ENCODE measurements around the gene S100A5.
"Not testable (repeated sequence)": the region's sequence is repeated elsewhere in the genome, so short reads cannot be mapped to it uniquely, and the experiment has no call there.

S100A5 gene

DNA sequence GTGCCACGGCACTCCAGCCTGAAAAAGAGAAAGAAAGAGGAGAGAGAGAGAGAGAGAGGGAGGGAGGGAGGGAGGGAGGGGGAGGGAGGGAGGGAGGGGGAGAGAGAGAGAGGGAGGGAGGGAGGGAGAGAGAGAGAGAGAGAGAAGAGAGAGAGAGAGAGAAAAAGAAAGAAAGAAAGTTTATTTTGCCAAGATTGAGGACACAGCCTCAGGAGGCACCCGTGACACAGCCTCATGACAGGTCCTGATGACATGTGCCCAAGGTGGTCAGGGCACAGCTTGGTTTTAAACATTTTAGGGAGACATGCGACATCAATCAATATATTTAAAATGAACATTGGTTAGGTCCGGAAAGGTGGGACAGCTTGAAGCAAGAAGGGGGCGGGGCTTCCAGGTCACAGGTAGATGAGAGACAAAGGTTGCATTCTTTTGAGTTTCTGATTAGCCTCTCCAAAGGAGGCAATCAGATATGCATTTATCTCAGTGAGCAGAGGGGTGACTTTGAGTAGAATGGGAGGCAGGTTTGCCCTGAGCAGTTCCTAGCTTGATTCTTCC is 20.5 kb downstream of the S100A5 start:
- H3K4me3 ChIP-seq (ENCODE audit: control insufficient read depth in 1 of 7, extremely low read depth in 1 of 7, insufficient read depth in 4 of 7, low read depth in 2 of 7, low read length in 6 of 7); H3K9me3 ChIP-seq (ENCODE audit: control extremely low read depth in 1 of 5, control insufficient read depth in 4 of 5, insufficient read depth in 2 of 5, low read depth in 1 of 5, low read length in 4 of 5); H3K27me3 ChIP-seq (replicated peaks in 2 of 5; ENCODE audit: control insufficient read depth in 4 of 5, insufficient read depth in 5 of 5, low read length in 4 of 5); H3K27ac ChIP-seq (ENCODE audit: insufficient read depth in 1 of 2, low read depth in 1 of 2, low read length in 2 of 2, poor library complexity in 1 of 2, severe bottlenecking in 2 of 2); POLR2A ChIA-PET; H3K36me3 ChIP-seq (ENCODE audit: control insufficient read depth in 4 of 4, insufficient read depth in 4 of 4, low read length in 3 of 4); DNase-seq: not testable (repeated sequence)
- WGBS (ENCODE audit: insufficient coverage), result 100% methylated on average over 1 of the region's 5 CpGs
- CTCF ChIA-PET, result interaction anchor here (0.9 to 3.4 kb wide), 11 partner anchors 9 to 166 kb away, joined by 3 to 19 read pairs (median 7); partner anchors contain the start of genes S100A13 and S100A6
- H3K4me1 ChIP-seq (ENCODE audit: control extremely low read depth in 1 of 4, control insufficient read depth in 4 of 4, insufficient read depth in 4 of 4, low read length in 3 of 4), result peaks cover 0 to 30% (median 16%) of the 10 kb centered on the region in 4 experiments

DNA sequence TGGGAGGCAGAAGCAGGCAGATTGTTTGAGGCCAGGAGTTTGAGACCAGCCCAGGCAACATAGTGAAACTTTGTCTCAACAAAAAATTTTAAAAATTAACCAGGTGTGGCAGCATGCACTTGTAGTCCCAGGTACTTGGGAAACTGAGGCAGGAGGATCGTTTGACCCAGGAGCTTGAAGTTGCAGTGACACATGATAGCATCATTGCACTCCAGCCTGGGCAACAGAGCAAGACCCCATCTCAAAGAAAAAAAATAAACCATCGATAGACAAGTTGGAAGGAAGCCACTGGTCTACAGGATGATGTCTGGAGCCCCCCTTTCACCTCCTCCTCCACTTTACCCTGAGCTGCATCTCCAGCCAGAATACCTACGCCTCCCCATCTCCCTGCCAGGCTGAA is 21.5 kb downstream of the S100A5 start:
- 96% methylated on average over 3 of the region's 3 CpGs for WGBS (ENCODE audit: insufficient coverage)
- no peaks in the 10 kb centered on the region for H3K9me3 ChIP-seq (ENCODE audit: control extremely low read depth in 1 of 5, control insufficient read depth in 4 of 5, insufficient read depth in 2 of 5, low read depth in 1 of 5, low read length in 4 of 5)
- H3K4me3 ChIP-seq (ENCODE audit: control insufficient read depth in 1 of 7, extremely low read depth in 1 of 7, insufficient read depth in 4 of 7, low read depth in 2 of 7, low read length in 6 of 7), result no peak overlapping the region
- no peak overlapping the region for H3K27ac ChIP-seq (ENCODE audit: insufficient read depth in 1 of 2, low read depth in 1 of 2, low read length in 2 of 2, poor library complexity in 1 of 2, severe bottlenecking in 2 of 2)
- peaks cover 0 to 31% (median 17%) of the 10 kb centered on the region in 4 experiments for H3K4me1 ChIP-seq (ENCODE audit: control extremely low read depth in 1 of 4, control insufficient read depth in 4 of 4, insufficient read depth in 4 of 4, low read length in 3 of 4)
- H3K27me3 ChIP-seq (replicated peaks in 2 of 5; ENCODE audit: control insufficient read depth in 4 of 5, insufficient read depth in 5 of 5, low read length in 4 of 5), result no peaks in the 10 kb centered on the region
- ChIA-PET POLR2A (no interaction called here), CTCF (interaction anchor here (0.8 to 3.4 kb wide), 5 partner anchors 8 to 53 kb away, joined by 3 to 15 read pairs (median 13); partner anchors contain the start of gene S100A6)
- no peak for DNase-seq
- H3K36me3 ChIP-seq (ENCODE audit: control insufficient read depth in 4 of 4, insufficient read depth in 4 of 4, low read length in 3 of 4), result no peaks in the 10 kb centered on the region

DNA sequence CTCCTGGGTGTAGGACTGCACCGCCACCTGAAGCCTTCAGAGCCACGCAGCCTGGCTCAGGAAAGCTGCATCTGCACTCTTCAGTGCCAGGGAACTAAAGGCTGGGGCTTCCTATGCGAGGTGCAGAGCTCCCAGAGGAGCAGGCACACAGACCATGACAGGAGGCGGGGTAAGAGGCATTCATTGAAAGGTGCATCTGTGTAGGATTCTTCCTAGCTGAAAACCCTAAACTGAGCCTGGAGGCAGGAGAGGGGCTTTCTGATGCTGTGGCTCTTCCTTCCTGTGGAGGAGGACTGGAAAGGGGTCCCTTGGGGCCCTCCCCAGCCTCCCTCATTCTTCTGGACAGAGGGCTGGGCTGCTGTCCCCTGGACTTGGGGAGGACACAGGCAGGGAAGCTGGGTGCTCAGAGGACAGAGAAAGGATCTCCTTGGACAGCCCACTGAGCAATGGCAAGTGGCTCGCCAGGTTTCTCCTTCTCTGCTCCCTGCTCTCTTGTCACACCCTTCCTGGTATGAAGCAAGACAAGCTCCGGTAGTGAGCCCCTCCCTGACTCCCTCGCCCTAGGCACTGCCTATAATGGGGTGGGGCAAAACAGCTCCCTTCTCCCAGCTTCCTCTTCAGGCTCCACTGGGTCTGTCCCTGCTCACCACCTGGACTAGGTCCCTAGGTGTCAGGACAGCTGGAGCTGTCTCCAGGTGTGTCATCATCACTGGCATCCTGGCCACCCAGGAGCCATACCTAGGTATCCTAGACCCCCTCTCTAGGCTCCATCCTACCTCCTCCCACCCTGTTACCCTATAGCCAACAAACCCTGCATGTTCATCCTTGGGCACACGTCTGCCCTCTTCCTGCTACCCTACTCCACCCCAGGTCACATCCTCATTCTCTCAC is 25.0 kb downstream of the S100A5 start:
- WGBS (ENCODE audit: insufficient coverage), result 42% methylated on average over 6 of the region's 8 CpGs
- Histone ChIP-seq H3K36me3 (ENCODE audit: control insufficient read depth in 4 of 4, insufficient read depth in 4 of 4, low read length in 3 of 4) (no peaks in the 10 kb centered on the region), H3K27me3 (replicated peaks in 2 of 5; ENCODE audit: control insufficient read depth in 4 of 5, insufficient read depth in 5 of 5, low read length in 4 of 5) (no peaks in the 10 kb centered on the region), H3K27ac (ENCODE audit: insufficient read depth in 1 of 2, low read depth in 1 of 2, low read length in 2 of 2, poor library complexity in 1 of 2, severe bottlenecking in 2 of 2) (no peak overlapping the region), H3K4me3 (ENCODE audit: control insufficient read depth in 1 of 7, extremely low read depth in 1 of 7, insufficient read depth in 4 of 7, low read depth in 2 of 7, low read length in 6 of 7) (no peak overlapping the region), H3K9me3 (ENCODE audit: control extremely low read depth in 1 of 5, control insufficient read depth in 4 of 5, insufficient read depth in 2 of 5, low read depth in 1 of 5, low read length in 4 of 5) (no peaks in the 10 kb centered on the region), H3K4me1 (ENCODE audit: control extremely low read depth in 1 of 4, control insufficient read depth in 4 of 4, insufficient read depth in 4 of 4, low read length in 3 of 4) (peaks cover 0 to 31% (median 20%) of the 10 kb centered on the region in 4 experiments)
- POLR2A ChIA-PET, result interaction anchor here (0.9 kb wide), 1 partner anchor 9 kb away, joined by 4 read pairs; no protein-coding TSS in a partner anchor
- no peak for DNase-seq
- CTCF ChIA-PET, result interaction anchor here (0.6 to 6.2 kb wide), 13 partner anchors 10 to 163 kb away, joined by 3 to 51 read pairs (median 4); partner anchors contain the start of genes S100A5 and S100A6

DNA sequence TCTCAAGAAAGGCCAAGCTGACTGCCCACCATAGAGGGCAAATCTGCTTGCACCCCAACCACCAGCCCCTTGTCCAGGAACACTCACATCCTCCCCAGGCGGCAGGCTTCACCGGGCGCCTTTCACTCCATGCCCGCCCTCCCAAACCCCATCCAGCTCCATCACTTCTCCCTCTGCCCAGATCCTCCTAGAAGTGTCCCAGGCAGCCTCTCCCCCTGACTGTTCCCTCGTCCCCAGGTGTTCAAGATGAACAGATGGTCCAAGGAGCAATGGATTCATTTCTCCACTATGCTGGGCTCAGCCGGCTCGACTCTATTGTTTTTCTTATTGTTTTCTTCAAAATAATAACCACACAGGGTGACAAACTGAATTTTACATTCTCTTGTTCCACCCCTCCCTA is 27.1 kb downstream of the S100A5 start:
- no peaks in the 10 kb centered on the region for H3K36me3 ChIP-seq (ENCODE audit: control insufficient read depth in 4 of 4, insufficient read depth in 4 of 4, low read length in 3 of 4)
- 100% methylated on average over 7 of the region's 7 CpGs for WGBS (ENCODE audit: insufficient coverage)
- peaks cover 0 to 26% (median 19%) of the 10 kb centered on the region in 4 experiments for H3K4me1 ChIP-seq (ENCODE audit: control extremely low read depth in 1 of 4, control insufficient read depth in 4 of 4, insufficient read depth in 4 of 4, low read length in 3 of 4)
- no peaks in the 10 kb centered on the region for H3K27me3 ChIP-seq (replicated peaks in 2 of 5; ENCODE audit: control insufficient read depth in 4 of 5, insufficient read depth in 5 of 5, low read length in 4 of 5)
- no peaks in the 10 kb centered on the region for H3K9me3 ChIP-seq (ENCODE audit: control extremely low read depth in 1 of 5, control insufficient read depth in 4 of 5, insufficient read depth in 2 of 5, low read depth in 1 of 5, low read length in 4 of 5)
- no peak overlapping the region for H3K4me3 ChIP-seq (ENCODE audit: control insufficient read depth in 1 of 7, extremely low read depth in 1 of 7, insufficient read depth in 4 of 7, low read depth in 2 of 7, low read length in 6 of 7)
- no peak overlapping the region for H3K27ac ChIP-seq (ENCODE audit: insufficient read depth in 1 of 2, low read depth in 1 of 2, low read length in 2 of 2, poor library complexity in 1 of 2, severe bottlenecking in 2 of 2)
- DNase-seq, result no peak
- CTCF ChIA-PET, result interaction anchor here (1.1 to 6.2 kb wide), 6 partner anchors 12 to 101 kb away, joined by 3 to 51 read pairs (median 4); partner anchors contain the start of gene S100A6
- POLR2A ChIA-PET, result no interaction called here

DNA sequence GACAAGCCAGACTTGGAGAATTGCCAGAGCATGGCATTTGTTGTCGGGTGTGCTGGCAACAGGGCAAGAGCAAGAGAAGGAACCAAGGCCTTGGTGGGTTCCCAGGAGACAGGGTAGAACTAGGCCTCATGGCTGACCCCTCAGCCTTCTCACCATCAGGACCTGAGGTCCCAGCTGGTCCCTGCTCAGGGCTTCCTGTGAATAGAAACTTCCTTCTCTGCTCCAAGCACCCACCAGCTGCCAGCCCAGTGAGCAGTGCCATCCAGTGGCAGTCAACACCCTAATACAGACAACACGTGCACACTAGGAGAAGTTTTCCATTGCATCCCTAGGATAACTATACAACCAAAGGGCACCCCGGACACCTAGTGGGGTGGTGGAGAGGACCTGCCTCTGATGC is 27.7 kb downstream of the S100A5 start:
- peaks cover 0 to 19% (median 15%) of the 10 kb centered on the region in 4 experiments for H3K4me1 ChIP-seq (ENCODE audit: control extremely low read depth in 1 of 4, control insufficient read depth in 4 of 4, insufficient read depth in 4 of 4, low read length in 3 of 4)
- POLR2A ChIA-PET, result no interaction called here
- CTCF ChIA-PET, result interaction anchor here (0.8 to 6.2 kb wide), 5 partner anchors 17 to 102 kb away, joined by 3 to 51 read pairs (median 5); partner anchors contain the start of gene S100A6
- no peaks in the 10 kb centered on the region for H3K27me3 ChIP-seq (replicated peaks in 2 of 5; ENCODE audit: control insufficient read depth in 4 of 5, insufficient read depth in 5 of 5, low read length in 4 of 5)
- no peak overlapping the region for H3K27ac ChIP-seq (ENCODE audit: insufficient read depth in 1 of 2, low read depth in 1 of 2, low read length in 2 of 2, poor library complexity in 1 of 2, severe bottlenecking in 2 of 2)
- no peak overlapping the region for H3K4me3 ChIP-seq (ENCODE audit: control insufficient read depth in 1 of 7, extremely low read depth in 1 of 7, insufficient read depth in 4 of 7, low read depth in 2 of 7, low read length in 6 of 7)
- no peaks in the 10 kb centered on the region for H3K9me3 ChIP-seq (ENCODE audit: control extremely low read depth in 1 of 5, control insufficient read depth in 4 of 5, insufficient read depth in 2 of 5, low read depth in 1 of 5, low read length in 4 of 5)
- no peak for DNase-seq
- WGBS (ENCODE audit: insufficient coverage), result 86% methylated on average over 2 of the region's 3 CpGs
- H3K36me3 ChIP-seq (ENCODE audit: control insufficient read depth in 4 of 4, insufficient read depth in 4 of 4, low read length in 3 of 4), result no peaks in the 10 kb centered on the region

DNA sequence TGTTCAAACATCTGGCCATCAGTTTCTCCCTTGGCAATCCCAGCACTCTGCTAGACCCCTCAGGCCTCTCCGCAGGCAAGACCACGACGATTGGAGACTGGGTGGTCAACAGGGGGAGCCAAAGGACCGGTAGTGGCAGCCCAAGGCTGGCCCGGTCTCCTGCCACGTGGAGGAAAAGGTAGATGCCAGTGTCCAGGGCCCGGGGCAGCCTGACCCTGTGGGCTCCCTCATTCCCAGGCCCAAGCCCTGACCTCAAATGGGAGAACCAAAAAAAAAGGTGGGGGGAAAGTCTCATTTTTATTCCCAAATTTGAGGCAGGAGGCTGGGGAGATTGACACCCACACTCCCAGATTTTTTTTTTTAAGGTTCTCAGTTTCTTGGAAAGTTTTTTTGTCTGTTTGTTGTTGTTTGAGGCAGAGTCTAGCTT is 29.7 kb downstream of the S100A5 start:
- 0% methylated on average over 7 of the region's 7 CpGs for WGBS (ENCODE audit: insufficient coverage)
- Histone ChIP-seq H3K4me3 (ENCODE audit: control insufficient read depth in 1 of 7, extremely low read depth in 1 of 7, insufficient read depth in 4 of 7, low read depth in 2 of 7, low read length in 6 of 7) (no peak overlapping the region), H3K27ac (ENCODE audit: insufficient read depth in 1 of 2, low read depth in 1 of 2, low read length in 2 of 2, poor library complexity in 1 of 2, severe bottlenecking in 2 of 2) (no peak overlapping the region), H3K27me3 (replicated peaks in 2 of 5; ENCODE audit: control insufficient read depth in 4 of 5, insufficient read depth in 5 of 5, low read length in 4 of 5) (no peaks in the 10 kb centered on the region), H3K36me3 (ENCODE audit: control insufficient read depth in 4 of 4, insufficient read depth in 4 of 4, low read length in 3 of 4) (no peaks in the 10 kb centered on the region), H3K9me3 (ENCODE audit: control extremely low read depth in 1 of 5, control insufficient read depth in 4 of 5, insufficient read depth in 2 of 5, low read depth in 1 of 5, low read length in 4 of 5) (no peaks in the 10 kb centered on the region), H3K4me1 (ENCODE audit: control extremely low read depth in 1 of 4, control insufficient read depth in 4 of 4, insufficient read depth in 4 of 4, low read length in 3 of 4) (peaks cover 0 to 14% (median 9%) of the 10 kb centered on the region in 4 experiments)
- peak; percentile 61 to 74 (median 63) for DNase-seq
- ChIA-PET CTCF (interaction anchor here (0.7 to 6.2 kb wide), 31 partner anchors 9 to 169 kb away, joined by 3 to 69 read pairs (median 4); partner anchors contain the start of genes S100A1, S100A13, S100A14 and S100A2), POLR2A (no interaction called here)

All from common myeloid progenitor, CD34-positive (primary cell).